K562 (cell line): ENCODE measurements around the gene RGL2. TPM values are rescaled to one million over a fixed set of nuclear protein-coding genes. Genes with fewer than 3 reads are reported as not detected.
A peak's percentile ranks its signal among the peaks of the same experiment; 100 is the strongest.

ENCODE experiments used
- ATF7 ChIP-seq: fragments of 450-650 bp; IDR thresholded peaks from 2 replicates; pipeline ENCODE4 v1.7.1; 2014; ENCODE audit warnings: mild to moderate bottlenecking, moderate library complexity
- ETS1 ChIP-seq: conservative IDR thresholded peaks from 2 replicates; pipeline ENCODE4 v1.6.1; 2011; ENCODE audit warnings: low read depth, mild to moderate bottlenecking, low read length; ENCODE audit not compliant: control insufficient read depth
- ETV6 ChIP-seq, 3 experiments: fragments of 150-350 bp in 1 of 3; sonication (generic) in 1 of 3; formaldehyde crosslinking in 1 of 3; IDR thresholded peaks; 2 replicates each; pipeline versions ENCODE4 v1.6.1 to v1.8.0; 2014 to 2022; ENCODE audit warnings: borderline replicate concordance in 2 of 3, low read depth in 2 of 3, antibody characterized with exemption in 1 of 3, low read length in 1 of 3, mild to moderate bottlenecking in 1 of 3, missing genetic modification reagents in 1 of 3
- FOXP1 ChIP-seq: sonication (generic); formaldehyde crosslinking; IDR thresholded peaks from 2 replicates; pipeline ENCODE4 v1.8.0; 2022; ENCODE audit warnings: mild to moderate bottlenecking, missing genetic modification reagents
- KAT2B ChIP-seq: IDR thresholded peaks from one replicate; pipeline ENCODE4 v1.6.1; 2012; ENCODE audit warnings: low read depth, mild to moderate bottlenecking, control low read depth, inconsistent platforms, low read length, moderate library complexity
- NCOR1 ChIP-seq: fragments of 450-650 bp; IDR thresholded peaks from 2 replicates; pipeline ENCODE4 v1.6.1; 2016; ENCODE audit warnings: mild to moderate bottlenecking, moderate library complexity
- NR2C2 ChIP-seq, 2 experiments: fragments of 200-800 bp in 1 of 2; sonication (Bioruptor generic) in 1 of 2; sonication (generic) in 1 of 2; formaldehyde crosslinking in 1 of 2; IDR thresholded peaks; 2 replicates each; pipeline versions ENCODE4 v1.6.1 to v1.8.0; 2016 to 2022; ENCODE audit warnings: mild to moderate bottlenecking in 1 of 2, missing compliant biosample characterization in 1 of 2, missing genetic modification characterization in 1 of 2, missing genetic modification reagents in 1 of 2
- PHF8 ChIP-seq: fragments of 200-600 bp; sonication (generic); IDR thresholded peaks from 2 replicates; pipeline ENCODE4 v1.6.1; 2012; ENCODE audit warnings: mixed run types, mild to moderate bottlenecking, inconsistent platforms, low read length, moderate library complexity, borderline replicate concordance
- SPI1 ChIP-seq: IDR thresholded peaks from 2 replicates; pipeline ENCODE4 v1.6.1; 2011; ENCODE audit warnings: low read depth, low read length, control low read depth, borderline replicate concordance
- SUPT5H ChIP-seq: fragments of 450-650 bp; IDR thresholded peaks from 2 replicates; pipeline ENCODE4 v1.6.1; 2016
- TAF1 ChIP-seq: IDR thresholded peaks from 2 replicates; pipeline ENCODE4 v1.6.1; 2011; ENCODE audit warnings: mild to moderate bottlenecking, low read length, moderate library complexity; ENCODE audit not compliant: insufficient read depth, control insufficient read depth, severe bottlenecking; ENCODE audit errors: extremely low read depth
- TOE1 ChIP-seq, 2 experiments: fragments of 450-650 bp in 1 of 2; sonication (generic) in 1 of 2; formaldehyde crosslinking in 1 of 2; IDR thresholded peaks; 2 replicates each; pipeline versions ENCODE4 v1.7.1 to v1.8.0; 2016 to 2022; ENCODE audit warnings: borderline replicate concordance in 2 of 2, mild to moderate bottlenecking in 2 of 2, antibody characterized with exemption in 1 of 2, inconsistent platforms in 1 of 2, low read depth in 1 of 2, missing genetic modification reagents in 1 of 2, moderate library complexity in 1 of 2
- YY1 ChIP-seq, 3 experiments: IDR thresholded peaks; 2 replicates each; pipeline ENCODE4 v1.6.1; 2011; ENCODE audit warnings: low read length in 2 of 3, mild to moderate bottlenecking in 2 of 3, moderate library complexity in 2 of 3, borderline replicate concordance in 1 of 3, control low read depth in 1 of 3, low read depth in 1 of 3; ENCODE audit not compliant: insufficient read depth in 3 of 3, insufficient replicate concordance in 2 of 3, control insufficient read depth in 1 of 3, insufficient read length in 1 of 3; ENCODE audit errors: extremely low read depth in 1 of 3
- ZNF586 ChIP-seq: fragments of 450-650 bp; formaldehyde crosslinking; conservative IDR thresholded peaks from 2 replicates; pipeline ENCODE4 v1.4.0; 2020; ENCODE audit warnings: mild to moderate bottlenecking, moderate library complexity
- polyA plus RNA-seq, 8 experiments: library from polyadenylated mRNA; depleted of rRNA in 4 of 8; stranded (reverse) in 5 of 8; unstranded in 3 of 8; fragments of >200 nt; fragmentation: Nextera tagmentation in 2 of 8; fragmentation: Illumina TruSeq in 1 of 8; extraction: Ambion mirVana in 2 of 8; extraction: Trizol in 1 of 8; gene quantifications; 2 replicates each; pipeline versions ENCODE4 v1.2.1 to v1.2.3, GENCODE V29; 2011 to 2014; ENCODE audit warnings: inconsistent platforms in 1 of 8, missing spikeins in 1 of 8
- total RNA-seq, 7 experiments: library from RNA; depleted of rRNA in 6 of 7; stranded (reverse); fragments of >200 nt in 6 of 7; fragmentation: Illumina TruSeq in 2 of 7; extraction: Trizol in 2 of 7; gene quantifications; 2 replicates each; pipeline versions ENCODE4 v1.2.1 to v1.2.3, GENCODE V29; 2011 to 2021; ENCODE audit warnings: low replicate concordance in 1 of 7
- TF ChIP-seq, protein P1 (sequence below), 2 experiments: fragments of 450-650 bp; conservative IDR thresholded peaks; 2 replicates each; pipeline ENCODE4 v1.6.1; 2017; ENCODE audit warnings: mild to moderate bottlenecking in 2 of 2, moderate library complexity in 2 of 2
- TF ChIP-seq, protein P2 (sequence below): sonication (generic); formaldehyde crosslinking; IDR thresholded peaks from 2 replicates; pipeline ENCODE4 v1.8.0; 2022; ENCODE audit warnings: missing genetic modification reagents, mild to moderate bottlenecking, borderline replicate concordance
- TF ChIP-seq, protein P3 (sequence below), 2 experiments: fragments of 200-800 bp in 1 of 2; sonication (Bioruptor generic) in 1 of 2; sonication (generic) in 1 of 2; formaldehyde crosslinking in 1 of 2; IDR thresholded peaks in 1 of 2; conservative IDR thresholded peaks in 1 of 2; 2 replicates each; pipeline versions ENCODE4 v1.5.0 to v1.6.1; 2016 to 2020; ENCODE audit warnings: missing compliant biosample characterization in 1 of 2, missing genetic modification characterization in 1 of 2, missing genetic modification reagents in 1 of 2

RGL2 gene
- total and polyA plus RNA-seq, 9 of the 15 experiments (the other 6 are each of a cell fraction or from before 2014, with no cell fraction given) = 1.8 to 57.1 (median 19.5) TPM

DNA sequence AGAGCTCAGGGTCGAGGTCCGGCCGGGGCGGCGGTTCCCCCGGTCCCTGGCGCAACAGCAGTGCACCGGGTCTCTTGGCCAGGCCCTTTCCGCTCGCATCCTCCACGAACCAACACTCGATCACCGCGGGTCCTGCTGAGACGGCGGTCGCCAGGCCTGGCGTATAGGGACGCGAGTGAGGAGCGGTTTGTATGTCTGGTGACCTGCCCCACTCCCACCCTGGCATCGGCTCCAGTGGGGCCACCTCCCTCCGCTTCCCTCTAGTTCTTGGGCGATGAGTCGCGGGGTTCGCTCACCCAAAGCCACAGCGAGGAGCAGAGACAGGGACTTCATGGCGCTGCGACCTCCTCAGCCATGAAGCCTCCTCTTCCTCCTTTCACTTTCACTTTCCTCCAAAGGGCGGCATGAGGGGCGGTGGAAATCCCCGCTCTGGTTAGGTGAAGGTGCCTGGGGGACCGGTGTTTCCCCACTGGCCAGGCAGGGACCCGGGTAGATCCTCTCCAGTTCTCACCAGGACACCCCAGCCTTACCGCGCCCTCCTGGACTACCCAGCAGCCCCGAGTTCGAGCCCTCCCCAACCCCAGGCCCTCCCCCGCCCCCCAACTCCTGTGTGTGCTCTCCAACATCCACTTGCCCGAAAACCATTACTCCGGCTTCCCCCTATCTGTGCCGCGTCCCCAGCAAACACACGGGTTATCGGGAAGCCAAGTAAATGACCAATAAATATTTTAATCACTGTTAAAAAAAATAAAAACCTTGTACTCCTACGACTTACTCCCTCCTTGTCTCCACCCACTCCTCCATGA is 15.2 kb upstream of the RGL2 start, which contains the start of gene TAPBP (continued):
- TF ChIP-seq, protein P1, sequence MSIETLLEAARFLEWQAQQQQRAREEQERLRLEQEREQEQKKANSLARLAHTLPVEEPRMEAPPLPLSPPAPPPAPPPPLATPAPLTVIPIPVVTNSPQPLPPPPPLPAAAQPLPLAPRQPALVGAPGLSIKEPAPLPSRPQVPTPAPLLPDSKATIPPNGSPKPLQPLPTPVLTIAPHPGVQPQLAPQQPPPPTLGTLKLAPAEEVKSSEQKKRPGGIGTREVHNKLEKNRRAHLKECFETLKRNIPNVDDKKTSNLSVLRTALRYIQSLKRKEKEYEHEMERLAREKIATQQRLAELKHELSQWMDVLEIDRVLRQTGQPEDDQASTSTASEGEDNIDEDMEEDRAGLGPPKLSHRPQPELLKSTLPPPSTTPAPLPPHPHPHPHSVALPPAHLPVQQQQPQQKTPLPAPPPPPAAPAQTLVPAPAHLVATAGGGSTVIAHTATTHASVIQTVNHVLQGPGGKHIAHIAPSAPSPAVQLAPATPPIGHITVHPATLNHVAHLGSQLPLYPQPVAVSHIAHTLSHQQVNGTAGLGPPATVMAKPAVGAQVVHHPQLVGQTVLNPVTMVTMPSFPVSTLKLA (conservative IDR thresholded peaks at IDR 0.05) = peak in 1 of 2 experiments; percentile 11; a peak in 1 of 4 replicates
- TF ChIP-seq NR2C2 (CRISPR knock-in tag; IDR thresholded peaks at IDR 0.05) = peak; percentile 67; the same call in 1 of the 2 replicates
- no peak for TF ChIP-seq NR2C2 (tag; IDR thresholded peaks at IDR 0.05)
- peak; percentile 68; the same call in 1 of the 2 replicates for TF ChIP-seq SUPT5H
- TF ChIP-seq KAT2B = no peak
- 0 out of 2 replicates have a peak, but pooled peaks have one; percentile 20 for TF ChIP-seq TOE1 (IDR thresholded peaks at IDR 0.05; ENCODE audit: borderline replicate concordance)
- no peak for TF ChIP-seq TOE1 (CRISPR knock-in tag; IDR thresholded peaks at IDR 0.05; ENCODE audit: borderline replicate concordance, low read depth)
- TF ChIP-seq, protein P2, sequence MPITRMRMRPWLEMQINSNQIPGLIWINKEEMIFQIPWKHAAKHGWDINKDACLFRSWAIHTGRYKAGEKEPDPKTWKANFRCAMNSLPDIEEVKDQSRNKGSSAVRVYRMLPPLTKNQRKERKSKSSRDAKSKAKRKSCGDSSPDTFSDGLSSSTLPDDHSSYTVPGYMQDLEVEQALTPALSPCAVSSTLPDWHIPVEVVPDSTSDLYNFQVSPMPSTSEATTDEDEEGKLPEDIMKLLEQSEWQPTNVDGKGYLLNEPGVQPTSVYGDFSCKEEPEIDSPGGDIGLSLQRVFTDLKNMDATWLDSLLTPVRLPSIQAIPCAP (CRISPR knock-in tag) = peak; percentile 77; the same call in 1 of the 2 replicates
- peak; percentile 87; the same call in 1 of the 2 replicates for TF ChIP-seq PHF8
- 0 out of 2 replicates have a peak, but pooled peaks have one; percentile 1 for TF ChIP-seq NCOR1
- TF ChIP-seq ATF7 = 0 out of 2 replicates have a peak, but pooled peaks have one; percentile 7
- TF ChIP-seq SPI1 = peak; percentile 70; the same call in 1 of the 2 replicates
- TF ChIP-seq TAF1 = peak; percentile 10
- 0 out of 2 replicates have a peak, but pooled peaks have one; percentile 46 for TF ChIP-seq ZNF586 (CRISPR knock-in tag)
- 0 out of 2 replicates have a peak, but pooled peaks have one; percentile 28 for TF ChIP-seq ETS1
- TF ChIP-seq, protein P3, sequence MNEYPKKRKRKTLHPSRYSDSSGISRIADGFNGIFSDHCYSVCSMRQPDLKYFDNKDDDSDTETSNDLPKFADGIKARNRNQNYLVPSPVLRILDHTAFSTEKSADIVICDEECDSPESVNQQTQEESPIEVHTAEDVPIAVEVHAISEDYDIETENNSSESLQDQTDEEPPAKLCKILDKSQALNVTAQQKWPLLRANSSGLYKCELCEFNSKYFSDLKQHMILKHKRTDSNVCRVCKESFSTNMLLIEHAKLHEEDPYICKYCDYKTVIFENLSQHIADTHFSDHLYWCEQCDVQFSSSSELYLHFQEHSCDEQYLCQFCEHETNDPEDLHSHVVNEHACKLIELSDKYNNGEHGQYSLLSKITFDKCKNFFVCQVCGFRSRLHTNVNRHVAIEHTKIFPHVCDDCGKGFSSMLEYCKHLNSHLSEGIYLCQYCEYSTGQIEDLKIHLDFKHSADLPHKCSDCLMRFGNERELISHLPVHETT (CRISPR knock-in tag; conservative IDR thresholded peaks at IDR 0.05 in 1 of 2, IDR thresholded peaks at IDR 0.05 in 1 of 2) = peak in 1 of 2 experiments; percentile 74; a peak in 1 of 4 replicates
- peak; percentile 76 for TF ChIP-seq FOXP1 (CRISPR knock-in tag)
- TF ChIP-seq ETV6 (IDR thresholded peaks at IDR 0.05; ENCODE audit: borderline replicate concordance in 1 of 2, low read depth in 2 of 2, low read length in 1 of 2) = no peak
- TF ChIP-seq ETV6 (CRISPR knock-in tag; IDR thresholded peaks at IDR 0.05; ENCODE audit: borderline replicate concordance) = no peak
- peak in 1 of 3 experiments; percentile 70 for TF ChIP-seq YY1 (IDR thresholded peaks at IDR 0.05; ENCODE audit: borderline replicate concordance in 1 of 3, control insufficient read depth in 1 of 3, extremely low read depth in 1 of 3, insufficient read depth in 3 of 3, insufficient read length in 1 of 3, insufficient replicate concordance in 2 of 3, low read depth in 1 of 3, low read length in 2 of 3)
